Measurements from ENCODE around the gene EFCAB14.
"Not testable (repeated sequence)": the region's sequence is repeated elsewhere in the genome, so short reads cannot be mapped to it uniquely, and the experiment has no call there.

Gene EFCAB14

GRCh38 chr1:46721686-46722205 lies 2.8 kb upstream of the EFCAB14 start:
- DNase-seq (ENCODE audit: low read depth in 2 of 2): no peak

- no peak for DNase-seq (ENCODE audit: low read depth in 2 of 2)
Observed at GRCh38 chr1:46721204-46721603, 2.3 kb upstream of the EFCAB14 start.

GRCh38 chr1:46720319-46720718 lies 1.4 kb upstream of the EFCAB14 start:
- DNase-seq (ENCODE audit: low read depth in 2 of 2): not testable (repeated sequence)

GRCh38 chr1:46719689-46720088 lies 775 bp upstream of the EFCAB14 start:
- no peak for DNase-seq (ENCODE audit: low read depth in 2 of 2)

GRCh38 chr1:46718340-46718726 lies 581 bp downstream of the EFCAB14 start:
- no peak for DNase-seq (ENCODE audit: low read depth in 2 of 2)

- no peak for DNase-seq (ENCODE audit: low read depth in 2 of 2)
Observed at GRCh38 chr1:46717654-46718053, 1.3 kb downstream of the EFCAB14 start.

GRCh38 chr1:46714976-46715375 lies 3.9 kb downstream of the EFCAB14 start:
- no peak for DNase-seq (ENCODE audit: low read depth in 2 of 2)

GRCh38 chr1:46708121-46708520 lies 10.8 kb downstream of the EFCAB14 start:
- no peak for DNase-seq (ENCODE audit: low read depth in 2 of 2)

- DNase-seq (ENCODE audit: low read depth in 2 of 2): no peak
Observed at GRCh38 chr1:46705408-46705807, 13.5 kb downstream of the EFCAB14 start.

GRCh38 chr1:46703927-46704641 lies 14.8 kb downstream of the EFCAB14 start:
- DNase-seq (ENCODE audit: low read depth in 2 of 2): no peak

- no peak for DNase-seq (ENCODE audit: low read depth in 2 of 2)
Observed at GRCh38 chr1:46699666-46700065, 19.2 kb downstream of the EFCAB14 start.

GRCh38 chr1:46697053-46697452 lies 21.9 kb downstream of the EFCAB14 start:
- no peak for DNase-seq (ENCODE audit: low read depth in 2 of 2)

- not testable (repeated sequence) for DNase-seq (ENCODE audit: low read depth in 2 of 2)
Observed at GRCh38 chr1:46694676-46695075, 24.2 kb downstream of the EFCAB14 start.

- DNase-seq (ENCODE audit: low read depth in 2 of 2): no peak
Observed at GRCh38 chr1:46692811-46693770, 25.8 kb downstream of the EFCAB14 start.

- DNase-seq (ENCODE audit: low read depth in 2 of 2): no peak
Observed at GRCh38 chr1:46691997-46692790, 26.7 kb downstream of the EFCAB14 start.

- DNase-seq (ENCODE audit: low read depth in 2 of 2): no peak
Observed at GRCh38 chr1:46690931-46691421, 27.9 kb downstream of the EFCAB14 start.

GRCh38 chr1:46689897-46690296 lies 29.0 kb downstream of the EFCAB14 start:
- DNase-seq (ENCODE audit: low read depth in 2 of 2): no peak

- no peak for DNase-seq (ENCODE audit: low read depth in 2 of 2)
Observed at GRCh38 chr1:46689356-46689755, 29.6 kb downstream of the EFCAB14 start.

GRCh38 chr1:46687921-46688509 lies 30.9 kb downstream of the EFCAB14 start:
- DNase-seq (ENCODE audit: low read depth in 2 of 2): no peak

- no peak for DNase-seq (ENCODE audit: low read depth in 2 of 2)
Observed at GRCh38 chr1:46687093-46687659, 31.7 kb downstream of the EFCAB14 start.

- no peak for DNase-seq (ENCODE audit: low read depth in 2 of 2)
Observed at GRCh38 chr1:46686255-46686654, 32.7 kb downstream of the EFCAB14 start.
